H1 (cell line): ENCODE data around the gene NAA40. TPM values are rescaled to one million over a fixed set of nuclear protein-coding genes. Genes with fewer than 3 reads are reported as not detected.

Source experiments
- CTCF ChIA-PET: fragments of 300-600 bp; sonication (Branson Sonifier 250); formaldehyde crosslinking; loops from one replicate; lab custom pipeline; 2021; ENCODE audit not compliant: partially characterized antibody; lab: Charles Lee
- POLR2A ChIA-PET: fragments of 300-600 bp; sonication (Branson Sonifier 250); formaldehyde crosslinking; loops from one replicate; lab custom pipeline; 2021; ENCODE audit warnings: inconsistent platforms; ENCODE audit not compliant: partially characterized antibody; lab: Charles Lee
- DNase-seq, 2 experiments: peaks; one replicate each; pipeline versions ENCODE4 v3.0.0 to v3.0.0-alpha.2; 2010 to 2022; ENCODE audit warnings: low spot score in 2 of 2, low read depth in 1 of 2, mixed read lengths in 1 of 2
- FAIRE-seq: peaks from 2 replicates; lab custom pipeline; 2011; peaks lifted over from hg19 to GRCh38; lab: Jason Lieb, UNC
- H2AFZ ChIP-seq: 2 replicates; pipeline ENCODE4 v1.8.1; 2012; ENCODE audit warnings: low read length, inconsistent platforms
- H2AK5ac ChIP-seq: 2 replicates; pipeline ENCODE4 v1.6.1; 2013; ENCODE audit warnings: low read depth, low read length
- H2BK120ac ChIP-seq: replicated peaks from 2 replicates; pipeline ENCODE3; 2013; ENCODE audit warnings: low read depth, low read length, inconsistent platforms
- H2BK12ac ChIP-seq: 2 replicates; pipeline ENCODE4 v1.6.1; 2013; ENCODE audit warnings: low read depth, low read length
- H2BK15ac ChIP-seq: 2 replicates; pipeline ENCODE4 v1.6.1; 2013; ENCODE audit warnings: low read length
- H2BK20ac ChIP-seq: 2 replicates; pipeline ENCODE4 v1.6.1; 2013; ENCODE audit warnings: low read length
- H2BK5ac ChIP-seq: 2 replicates; pipeline ENCODE4 v1.6.1; 2013; ENCODE audit warnings: low read depth, low read length
- H3K14ac ChIP-seq: 2 replicates; pipeline ENCODE4 v1.6.1; 2013; ENCODE audit warnings: inconsistent platforms; ENCODE audit not compliant: insufficient read length
- H3K18ac ChIP-seq: 2 replicates; pipeline ENCODE4 v1.6.1; 2013; ENCODE audit warnings: low read length; ENCODE audit errors: extremely low read depth
- H3K23ac ChIP-seq: 2 replicates; pipeline ENCODE4 v1.6.1; 2013; ENCODE audit warnings: inconsistent platforms; ENCODE audit not compliant: insufficient read length
- H3K23me2 ChIP-seq: 2 replicates; pipeline ENCODE4 v1.6.1; 2013; ENCODE audit warnings: low read depth, low read length
- H3K27ac ChIP-seq: 2 replicates; pipeline ENCODE4 v1.6.1; 2011; ENCODE audit warnings: low read depth, low read length, inconsistent platforms
- H3K27me3 ChIP-seq, 4 experiments: replicated peaks in 1 of 4; 1 replicate in 1 of 4; 2 replicates in 3 of 4; pipeline versions ENCODE4 v1.6.1 to v1.8.1; 2011 to 2013; ENCODE audit warnings: low read length in 3 of 4, mild to moderate bottlenecking in 3 of 4, inconsistent platforms in 2 of 4, mixed read lengths in 2 of 4, moderate library complexity in 1 of 4; ENCODE audit not compliant: control insufficient read depth in 3 of 4, insufficient read depth in 3 of 4; ENCODE audit errors: extremely low read depth in 1 of 4
- H3K36me3 ChIP-seq, 4 experiments: 2 replicates each; pipeline versions ENCODE4 v1.6.1 to v1.8.1; 2011 to 2013; ENCODE audit warnings: mild to moderate bottlenecking in 4 of 4, low read length in 3 of 4, moderate library complexity in 2 of 4, control low read depth in 1 of 4, inconsistent platforms in 1 of 4; ENCODE audit not compliant: insufficient read depth in 4 of 4, control insufficient read depth in 2 of 4
- H3K4ac ChIP-seq: replicated peaks from 2 replicates; pipeline ENCODE3; 2013; ENCODE audit warnings: low read length, low read depth, mixed read lengths, inconsistent platforms; ENCODE audit not compliant: insufficient read length
- H3K4me1 ChIP-seq, 4 experiments: replicated peaks in 1 of 4; 1 replicate in 1 of 4; 2 replicates in 3 of 4; pipeline versions ENCODE4 v1.6.1 to v1.8.1; 2011 to 2013; ENCODE audit warnings: low read length in 3 of 4, inconsistent platforms in 2 of 4, mixed read lengths in 1 of 4; ENCODE audit not compliant: insufficient read depth in 4 of 4, control insufficient read depth in 3 of 4
- H3K4me2 ChIP-seq, 2 experiments: 2 replicates each; pipeline versions ENCODE4 v1.6.1 to v1.8.1; 2011 to 2013; ENCODE audit warnings: low read depth in 2 of 2, low read length in 2 of 2, control low read depth in 1 of 2, inconsistent platforms in 1 of 2, mild to moderate bottlenecking in 1 of 2; ENCODE audit not compliant: insufficient read depth in 1 of 2
- H3K4me3 ChIP-seq, 4 experiments: fragments of 200-600, 300-600 bp in 1 of 4; sonication (generic), shearing (Covaris generic), sonication (Bioruptor Twin) in 1 of 4; 2 replicates each; pipeline versions ENCODE4 v1.5.1 to v1.8.1; 2011 to 2016; ENCODE audit warnings: low read length in 4 of 4, low read depth in 3 of 4, control low read depth in 2 of 4, inconsistent platforms in 2 of 4, mild to moderate bottlenecking in 2 of 4, mixed read lengths in 1 of 4, moderate library complexity in 1 of 4; ENCODE audit not compliant: insufficient read depth in 2 of 4; ENCODE audit errors: extremely low read depth in 1 of 4
- H3K56ac ChIP-seq: replicated peaks from 2 replicates; pipeline ENCODE3; 2013; ENCODE audit warnings: low read depth, mild to moderate bottlenecking, mixed read lengths, low read length, inconsistent platforms; ENCODE audit not compliant: insufficient read length
- H3K79me1 ChIP-seq: 2 replicates; pipeline ENCODE4 v1.6.1; 2013; ENCODE audit warnings: low read depth, low read length, control low read depth
- H3K79me2 ChIP-seq, 2 experiments: 2 replicates each; pipeline versions ENCODE4 v1.6.1 to v1.8.1; 2012 to 2013; ENCODE audit warnings: low read length in 2 of 2, mild to moderate bottlenecking in 2 of 2, inconsistent platforms in 1 of 2; ENCODE audit not compliant: insufficient read depth in 2 of 2, control insufficient read depth in 1 of 2
- H3K9ac ChIP-seq, 4 experiments: replicated peaks in 1 of 4; 1 replicate in 1 of 4; 2 replicates in 3 of 4; pipeline versions ENCODE4 v1.6.1 to v1.8.1; 2011 to 2013; ENCODE audit warnings: low read depth in 3 of 4, low read length in 3 of 4, control low read depth in 2 of 4, mild to moderate bottlenecking in 2 of 4, moderate library complexity in 2 of 4, inconsistent platforms in 1 of 4; ENCODE audit errors: extremely low read depth in 1 of 4
- H3K9me3 ChIP-seq, 2 experiments: 2 replicates each; pipeline versions ENCODE4 v1.6.1 to v1.8.1; 2012 to 2013; ENCODE audit warnings: mild to moderate bottlenecking in 2 of 2, moderate library complexity in 2 of 2, control low read depth in 1 of 2, inconsistent platforms in 1 of 2, low read depth in 1 of 2, low read length in 1 of 2, mixed read lengths in 1 of 2; ENCODE audit not compliant: insufficient read depth in 2 of 2
- H4K20me1 ChIP-seq, 2 experiments: replicated peaks in 1 of 2; 2 replicates each; pipeline versions ENCODE3 to v1.8.1; 2011 to 2013; ENCODE audit warnings: inconsistent platforms in 2 of 2, low read length in 2 of 2, mild to moderate bottlenecking in 1 of 2; ENCODE audit not compliant: insufficient read depth in 2 of 2, control insufficient read depth in 1 of 2
- H4K5ac ChIP-seq: 2 replicates; pipeline ENCODE4 v1.6.1; 2013; ENCODE audit warnings: low read length, low read depth, mixed read lengths, inconsistent platforms; ENCODE audit not compliant: insufficient read length
- H4K8ac ChIP-seq: 2 replicates; pipeline ENCODE4 v1.8.0; 2013; ENCODE audit warnings: mild to moderate bottlenecking, moderate library complexity, low read length, inconsistent platforms; ENCODE audit not compliant: insufficient read depth; ENCODE audit errors: extremely low read depth
- H4K91ac ChIP-seq: replicated peaks from 2 replicates; pipeline ENCODE3; 2013; ENCODE audit warnings: low read length, mixed read lengths, inconsistent platforms; ENCODE audit not compliant: insufficient read length
- BCL11A ChIP-seq, 2 experiments: IDR thresholded peaks; one replicate each; pipeline ENCODE4 v1.6.1; 2011; ENCODE audit warnings: low read depth in 2 of 2, low read length in 2 of 2, mild to moderate bottlenecking in 2 of 2
- CBX5 ChIP-seq: fragments of 300-800, 300-1000 bp; sonication (generic); IDR thresholded peaks from 2 replicates; pipeline ENCODE4 v1.7.1; 2016; ENCODE audit warnings: antibody characterized with exemption, low read length, low read depth
- JUN ChIP-seq: IDR thresholded peaks from 2 replicates; pipeline ENCODE4 v1.6.1; 2011; ENCODE audit warnings: low read depth, mild to moderate bottlenecking, improper control_type of control experiment, low read length
- JUND ChIP-seq: IDR thresholded peaks from 2 replicates; pipeline ENCODE4 v1.6.1; 2011; ENCODE audit warnings: mild to moderate bottlenecking, improper control_type of control experiment, low read length
- KDM5A ChIP-seq: fragments of 200-600 bp; IDR thresholded peaks from 2 replicates; pipeline ENCODE4 v1.7.1; 2012; ENCODE audit warnings: mild to moderate bottlenecking, low read length, inconsistent platforms, mixed read lengths
- MAX ChIP-seq: IDR thresholded peaks from 2 replicates; pipeline ENCODE4 v1.6.1; 2012; ENCODE audit warnings: inconsistent platforms
- POU5F1 ChIP-seq: IDR thresholded peaks from 2 replicates; pipeline ENCODE4 v1.6.1; 2011; ENCODE audit warnings: low read depth, mild to moderate bottlenecking, low read length, moderate library complexity
- RBBP5 ChIP-seq: IDR thresholded peaks from 2 replicates; pipeline ENCODE4 v1.7.1; 2012; ENCODE audit warnings: low read depth, mild to moderate bottlenecking, inconsistent platforms, low read length, moderate library complexity, borderline replicate concordance
- SIN3A ChIP-seq, 2 experiments: IDR thresholded peaks in 1 of 2; conservative IDR thresholded peaks in 1 of 2; 2 replicates each; pipeline ENCODE4 v1.6.1; 2011 to 2012; ENCODE audit warnings: low read length in 2 of 2, improper control_type of control experiment in 1 of 2, low read depth in 1 of 2, mild to moderate bottlenecking in 1 of 2
- ZNF274 ChIP-seq: IDR thresholded peaks from 2 replicates; pipeline ENCODE4 v1.7.0; 2012; ENCODE audit warnings: low read length, borderline replicate concordance; ENCODE audit errors: extremely low read depth
- WGBS, 2 experiments: shearing (Covaris generic) in 1 of 2; methylation state at CpG; one replicate each; pipeline versions ENCODE4 v1.1.6 to v1.1.7; 2013 to 2015; ENCODE audit warnings: low lambda C conversion rate in 2 of 2, mixed read lengths in 2 of 2, inconsistent platforms in 1 of 2, low coverage in 1 of 2, missing lambda C conversion rate in 1 of 2; ENCODE audit not compliant: insufficient replicate concordance in 2 of 2, insufficient coverage in 1 of 2, insufficient read length in 1 of 2; ENCODE audit errors: extremely low coverage in 1 of 2, missing lambda C conversion rate in 1 of 2; 5-methylcytosine and 5-hydroxymethylcytosine counted together
- polyA plus RNA-seq, 7 experiments: library from polyadenylated mRNA; depleted of rRNA in 3 of 7; stranded (reverse) in 5 of 7; unstranded in 2 of 7; fragments of >200 nt in 5 of 7; fragments of 200-250 nt in 2 of 7; gene quantifications; 1 replicate in 5 of 7; 2 replicates in 1 of 7; 4 replicates in 1 of 7; pipeline versions ENCODE4 v1.2.1 to v1.2.3, GENCODE V29; 2011 to 2013; ENCODE audit warnings: missing spikeins in 2 of 7, mixed read lengths in 2 of 7
- total RNA-seq: library from RNA; stranded (reverse); fragmentation: NEBNext Ultra II Directional; extraction: Animal tissue kit (Norgen Biotek cat#: 25700); gene quantifications from 2 replicates; pipeline ENCODE4 v1.2.1, GENCODE V29; 2021
- TF ChIP-seq, protein P1 (sequence below): IDR thresholded peaks from 2 replicates; pipeline ENCODE4 v1.6.1; 2011; ENCODE audit warnings: low read length, improper control_type of control experiment

NAA40 gene
- total and polyA plus RNA-seq, 2 of the 8 experiments (the other 6 are each of a cell fraction or from before 2014, with no cell fraction given): 20.0 to 31.1 TPM

DNA sequence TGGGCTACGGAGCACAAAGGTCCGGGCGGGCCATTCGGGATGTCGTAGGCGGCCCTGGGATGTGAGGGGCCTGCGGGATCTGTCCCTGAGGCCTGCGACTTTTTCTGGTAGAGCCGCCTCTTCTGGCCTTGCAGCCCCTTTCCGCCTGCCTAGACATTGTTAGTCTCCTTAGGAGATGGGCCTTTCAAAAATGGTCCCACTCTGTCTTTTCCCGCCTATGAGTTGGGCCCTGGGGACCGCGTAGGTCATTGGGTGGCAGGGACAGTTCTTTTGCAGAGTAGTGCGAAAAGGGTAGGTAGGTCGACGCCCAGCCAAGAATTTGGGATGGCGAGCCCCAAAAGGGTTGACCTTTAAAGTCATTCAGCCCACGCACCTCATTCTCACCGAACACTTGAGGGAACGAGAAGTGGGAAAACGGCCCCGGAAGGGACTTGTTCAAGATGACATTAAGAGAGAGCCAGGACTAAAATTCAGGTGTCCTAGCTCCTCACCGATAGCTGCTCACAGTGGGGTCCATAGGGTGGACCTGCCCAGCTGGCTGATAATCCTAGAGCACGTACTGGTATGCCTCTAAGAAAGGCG is 48.2 kb downstream of the NAA40 start:
- H3K27ac ChIP-seq: peak overlapping the region; percentile 96; the same call in 1 of the 2 replicates
- H3K79me1 ChIP-seq: peaks cover 21% of the 10 kb centered on the region
- H2BK20ac ChIP-seq: no peak overlapping the region
- no peak overlapping the region for H2BK15ac ChIP-seq
- H3K79me2 ChIP-seq: peaks cover 5 to 31% of the 10 kb centered on the region in 2 experiments
- H3K14ac ChIP-seq: no peak overlapping the region
- peaks cover 5 to 20% of the 10 kb centered on the region in 2 experiments for H4K20me1 ChIP-seq
- peak overlapping the region; percentile 44; the same call in 1 of the 2 replicates for H2BK5ac ChIP-seq
- H3K27me3 ChIP-seq: no peaks in the 10 kb centered on the region
- peaks cover 5 to 18% (median 14%) of the 10 kb centered on the region in 4 experiments; a peak in 6 of 8 replicates for H3K36me3 ChIP-seq
- H3K9me3 ChIP-seq: no peaks in the 10 kb centered on the region
- 38% methylated on average over 25 of the region's 25 CpGs; no CpG with 5 or more reads in 1 of the 2 experiments for WGBS, 2 experiments
- peaks cover 10% of the 10 kb centered on the region; the same call in 1 of the 2 replicates for H3K23me2 ChIP-seq
- H4K8ac ChIP-seq: peak overlapping the region; percentile 100; the same call in 1 of the 2 replicates
- H4K5ac ChIP-seq: peak overlapping the region; percentile 34
- POLR2A ChIA-PET: interaction anchor here (0.7 to 5.0 kb wide), 11 partner anchors 9 to 305 kb away, joined by 3 to 46 read pairs (median 5); partner anchors contain the start of genes COX8A and STIP1
- no peak overlapping the region for H3K56ac ChIP-seq
- peak overlapping the region; percentile 72 to 82 for H3K4me2 ChIP-seq
- no peak overlapping the region for H2BK120ac ChIP-seq
- H2BK12ac ChIP-seq: no peak overlapping the region
- DNase-seq: no peak
- H3K4ac ChIP-seq: peak overlapping the region; percentile 4
- peak overlapping the region; percentile 99; the same call in 1 of the 2 replicates for H3K18ac ChIP-seq
- no peak overlapping the region for H2AFZ ChIP-seq
- H4K91ac ChIP-seq: no peak overlapping the region
- H3K4me3 ChIP-seq: peak overlapping the region; percentile 63 to 86 (median 70)
- no peak overlapping the region for H2AK5ac ChIP-seq
- H3K9ac ChIP-seq: peak overlapping the region; percentile 13 to 97 (median 85)
- CTCF ChIA-PET: interaction anchor here (0.9 to 4.6 kb wide), 4 partner anchors 8 to 162 kb away, joined by 3 to 37 read pairs (median 6); no protein-coding TSS in a partner anchor
- no peak for FAIRE-seq
- no peak overlapping the region for H3K23ac ChIP-seq
- H3K4me1 ChIP-seq: peaks cover 0 to 16% (median 9%) of the 10 kb centered on the region in 4 experiments; a peak in 6 of 7 replicates
- no peak for TF ChIP-seq KDM5A
- TF ChIP-seq, protein P1, sequence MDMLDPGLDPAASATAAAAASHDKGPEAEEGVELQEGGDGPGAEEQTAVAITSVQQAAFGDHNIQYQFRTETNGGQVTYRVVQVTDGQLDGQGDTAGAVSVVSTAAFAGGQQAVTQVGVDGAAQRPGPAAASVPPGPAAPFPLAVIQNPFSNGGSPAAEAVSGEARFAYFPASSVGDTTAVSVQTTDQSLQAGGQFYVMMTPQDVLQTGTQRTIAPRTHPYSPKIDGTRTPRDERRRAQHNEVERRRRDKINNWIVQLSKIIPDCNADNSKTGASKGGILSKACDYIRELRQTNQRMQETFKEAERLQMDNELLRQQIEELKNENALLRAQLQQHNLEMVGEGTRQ: no peak
- TF ChIP-seq JUN: no peak
- no peak for TF ChIP-seq CBX5
- no peak for TF ChIP-seq BCL11A (IDR thresholded peaks at IDR 0.05; ENCODE audit: low read depth in 2 of 2, low read length in 2 of 2)
- TF ChIP-seq MAX: no peak
- TF ChIP-seq RBBP5: no peak
- no peak for TF ChIP-seq POU5F1
- no peak for TF ChIP-seq JUND
- no peak for TF ChIP-seq SIN3A (conservative IDR thresholded peaks at IDR 0.05 in 1 of 2, IDR thresholded peaks at IDR 0.05 in 1 of 2; ENCODE audit: low read depth in 1 of 2, low read length in 2 of 2)
- TF ChIP-seq ZNF274: no peak
